Transverse colon (tissue), 4 donors: Measurements from ENCODE around the gene ZC3HAV1L. TPM values are rescaled to one million over a fixed set of nuclear protein-coding genes. Genes with fewer than 3 reads are reported as not detected.

Experiments used
- DNase-seq: peaks from one replicate; pipeline ENCODE4 v3.0.0-alpha.2; 2019
- H3K27ac ChIP-seq, 4 donors: fragments of 200-600 bp; sonication (generic); 2 replicates each; pipeline ENCODE4 v1.5.1; 2016 to 2018; ENCODE audit warnings: inconsistent platforms in 4 of 4
- H3K27me3 ChIP-seq: fragments of 200-600 bp; sonication (generic); 2 replicates; pipeline ENCODE4 v1.5.1; 2017; ENCODE audit warnings: inconsistent platforms
- H3K36me3 ChIP-seq, 4 donors: fragments of 200-600 bp; sonication (generic); 2 replicates each; pipeline ENCODE4 v1.5.1; 2017 to 2019; ENCODE audit warnings: inconsistent platforms in 4 of 4
- H3K4me1 ChIP-seq, 4 donors: fragments of 200-600 bp; sonication (generic); 2 replicates each; pipeline ENCODE4 v1.5.1; 2017 to 2020; ENCODE audit warnings: inconsistent platforms in 4 of 4
- H3K4me3 ChIP-seq, 4 donors: fragments of 200-600 bp; sonication (generic); 1 replicate in 1 of 4; 2 replicates in 3 of 4; pipeline versions ENCODE4 v1.5.1 to v1.6.1; 2017 to 2019; ENCODE audit warnings: inconsistent platforms in 4 of 4
- H3K9me3 ChIP-seq, 2 donors: fragments of 200-600 bp; sonication (generic); 2 replicates each; pipeline ENCODE4 v1.5.1; 2017 to 2019; ENCODE audit warnings: inconsistent platforms in 2 of 2
- CTCF ChIP-seq, 5 experiments: fragments of 200-600 bp in 3 of 5; fragments of 450-650 bp in 2 of 5; sonication (generic) in 3 of 5; IDR thresholded peaks; 1 replicate in 2 of 5; 2 replicates in 3 of 5; pipeline ENCODE4 v1.5.1; 2016 to 2017; ENCODE audit warnings: antibody characterized with exemption in 5 of 5, inconsistent platforms in 3 of 5, mild to moderate bottlenecking in 2 of 5, moderate library complexity in 1 of 5
- EP300 ChIP-seq: sonication (generic); formaldehyde crosslinking; IDR thresholded peaks from one replicate; pipeline ENCODE4 v1.6.1; 2017; ENCODE audit warnings: antibody characterized with exemption, low read depth
- POLR2A ChIP-seq: fragments of 450-650 bp; IDR thresholded peaks from one replicate; pipeline ENCODE4 v1.6.1; 2016; ENCODE audit warnings: antibody characterized with exemption, mild to moderate bottlenecking, moderate library complexity
- POLR2AphosphoS5 ChIP-seq, 3 donors: sonication (generic); formaldehyde crosslinking; IDR thresholded peaks; one replicate each; pipeline ENCODE4 v1.6.1; 2016; ENCODE audit warnings: antibody characterized with exemption in 3 of 3
- WGBS, 2 donors: methylation state at CpG; one replicate each; pipeline ENCODE4 v1.1.5; 2018; ENCODE audit warnings: low coverage in 1 of 2; 5-methylcytosine and 5-hydroxymethylcytosine counted together
- in situ Hi-C, 4 donors: fragments of 200-750 bp; cut with MboI; loops; one replicate each; pipeline versions ENCODE4 v1.15.0 to v1.15.1; 2017; ENCODE audit warnings: low sequenced_read_pairs in 3 of 4, low pct_ligation_motif_present in 1 of 4, low pct_unique_long_range_greater_than_20kb in 1 of 4
- intact Hi-C: fragments of 100-400 bp; cut with DNase I; formaldehyde crosslinking; loops from one replicate; pipeline ENCODE4 v1.15.1; 2023; ENCODE audit warnings: low total_unique reads
- total RNA-seq, 4 donors: library from RNA; depleted of rRNA; stranded (reverse); fragments of >200 nt; gene quantifications; one replicate each; pipeline ENCODE4 v1.1.0, GENCODE V29; 2016

Gene ZC3HAV1L
- total RNA-seq, 4 donors from 2014 or later, result 5.2 to 71.4 (median 14.7) TPM

GRCh38 chr7:139041378-139042085 lies 5.7 kb upstream of the ZC3HAV1L start:
- no peak overlapping the region for H3K27ac ChIP-seq
- TF ChIP-seq EP300 (no peak), POLR2AphosphoS5 (IDR thresholded peaks at IDR 0.05) (no peak), CTCF (IDR thresholded peaks at IDR 0.05) (no peak), POLR2A (no peak)
- DNase-seq, result no peak
- whole genome bisulfite sequencing, 2 donors, result 58 to 62% methylated on average over 4 to 6 of the region's 6 CpGs
- H3K36me3 ChIP-seq, result peaks cover 0 to 7% (median 3%) of the 10 kb centered on the region in 4 donors
- no peak overlapping the region for H3K4me3 ChIP-seq
- no peaks in the 10 kb centered on the region for H3K27me3 ChIP-seq
- in situ Hi-C loops, result no loop called here
- intact Hi-C loops, result no loop called here
- H3K9me3 ChIP-seq, result no peaks in the 10 kb centered on the region
- peaks cover 0 to 9% (median 0%) of the 10 kb centered on the region in 4 donors for H3K4me1 ChIP-seq

DNA sequence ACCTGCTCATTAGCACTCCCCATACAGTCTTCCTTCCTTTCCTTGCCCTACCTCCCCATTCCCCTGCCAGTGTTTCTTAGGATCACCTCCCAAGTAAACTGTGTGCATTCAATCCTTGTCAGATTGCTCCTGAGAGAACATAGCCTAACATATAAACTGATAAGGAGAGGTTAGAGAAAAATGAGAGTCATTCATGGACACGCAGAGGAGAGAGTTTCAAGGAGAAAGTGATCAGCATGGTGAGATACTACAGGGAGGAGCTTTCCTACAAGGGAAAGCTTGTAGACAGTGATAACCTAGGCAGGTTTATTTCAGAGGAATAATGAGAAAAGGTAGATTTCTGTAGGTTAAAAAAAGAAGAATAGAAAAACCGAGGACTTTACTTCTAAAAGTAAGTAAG lies 2.8 kb upstream of the ZC3HAV1L start:
- H3K4me3 ChIP-seq, result no peak overlapping the region
- intact Hi-C loops (no loop called here), in situ Hi-C loops (no loop called here)
- H3K36me3 ChIP-seq, result no peaks in the 10 kb centered on the region
- no peaks in the 10 kb centered on the region for H3K9me3 ChIP-seq
- H3K27me3 ChIP-seq, result no peaks in the 10 kb centered on the region
- DNase-seq, result no peak
- no peak overlapping the region for H3K27ac ChIP-seq
- H3K4me1 ChIP-seq, result peaks cover 0 to 19% (median 10%) of the 10 kb centered on the region in 4 donors
- 82 to 87% methylated on average over 2 of the region's 2 CpGs for WGBS, 2 donors
- TF ChIP-seq CTCF (IDR thresholded peaks at IDR 0.05) (no peak), POLR2A (no peak), POLR2AphosphoS5 (IDR thresholded peaks at IDR 0.05) (no peak), EP300 (no peak)

DNA sequence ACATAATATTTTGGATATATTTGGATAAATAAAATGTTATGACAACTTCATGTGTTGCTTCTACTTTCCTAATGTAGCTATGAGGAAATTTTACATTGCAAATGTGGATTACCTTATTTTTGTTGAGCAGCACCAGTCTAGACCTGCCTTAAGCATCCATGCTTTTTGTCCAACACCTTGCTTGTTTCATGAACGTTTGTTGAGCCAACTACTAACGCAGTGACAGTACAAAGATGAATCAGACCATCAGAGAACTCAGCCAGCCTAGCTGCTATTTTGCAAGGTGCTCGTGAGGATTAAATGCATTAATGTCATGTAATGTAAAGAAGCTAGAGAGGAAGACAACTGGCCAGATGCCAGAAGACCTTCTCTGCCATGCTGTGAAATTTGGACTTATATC lies 1.1 kb upstream of the ZC3HAV1L start:
- Histone ChIP-seq H3K9me3 (no peaks in the 10 kb centered on the region), H3K4me1 (peaks cover 0 to 19% (median 10%) of the 10 kb centered on the region in 4 donors), H3K27me3 (no peaks in the 10 kb centered on the region), H3K4me3 (no peak overlapping the region), H3K27ac (no peak overlapping the region), H3K36me3 (no peaks in the 10 kb centered on the region)
- in situ Hi-C loops, result no loop called here
- TF ChIP-seq CTCF (IDR thresholded peaks at IDR 0.05) (no peak), POLR2AphosphoS5 (IDR thresholded peaks at IDR 0.05) (no peak), EP300 (no peak), POLR2A (no peak)
- intact Hi-C loops, result no loop called here
- no peak for DNase-seq
- whole genome bisulfite sequencing, 2 donors, result 82 to 84% methylated on average over 2 to 3 of the region's 3 CpGs

- Histone ChIP-seq H3K4me1 (peaks cover 0 to 19% (median 10%) of the 10 kb centered on the region in 4 donors), H3K27me3 (no peaks in the 10 kb centered on the region), H3K4me3 (peak overlapping the region; percentile 52 to 79 (median 60)), H3K9me3 (no peaks in the 10 kb centered on the region), H3K27ac (peak overlapping the region; percentile 69 to 81 (median 72)), H3K36me3 (no peaks in the 10 kb centered on the region)
- no peak for TF ChIP-seq CTCF (IDR thresholded peaks at IDR 0.05)
- TF ChIP-seq POLR2AphosphoS5 (IDR thresholded peaks at IDR 0.05), result no peak
- TF ChIP-seq POLR2A, result no peak
- TF ChIP-seq EP300, result no peak
- DNase-seq, result peak; percentile 34
- intact Hi-C loops (no loop called here), in situ Hi-C loops (no loop called here)
- WGBS, 2 donors, result 13% methylated on average over 25 of the region's 47 CpGs; no CpG with 5 or more reads in 1 of the 2 donors
Observed at GRCh38 chr7:139034855-139035585, 822 bp downstream of the ZC3HAV1L start.
